GM23338 (cell line): ENCODE measurements around the gene ITPR2.

Source experiments
- EZH2 ChIP-seq: fragments of 200-600 bp; sonication (generic); IDR thresholded peaks from one replicate; pipeline ENCODE4 v1.8.0; 2017; ENCODE audit warnings: antibody characterized with exemption, mild to moderate bottlenecking, low read depth; ENCODE audit not compliant: unreplicated experiment
- POLR2AphosphoS5 ChIP-seq: IDR thresholded peaks from 2 replicates; pipeline ENCODE4 v1.6.1; 2016; ENCODE audit warnings: antibody characterized with exemption, low read depth
- TF ChIP-seq, protein P1 (sequence below): IDR thresholded peaks from 2 replicates; pipeline ENCODE4 v1.6.1; 2016; ENCODE audit warnings: antibody characterized with exemption

- TF ChIP-seq POLR2AphosphoS5 (no peak), EZH2 (no peak)
- TF ChIP-seq, protein P1, sequence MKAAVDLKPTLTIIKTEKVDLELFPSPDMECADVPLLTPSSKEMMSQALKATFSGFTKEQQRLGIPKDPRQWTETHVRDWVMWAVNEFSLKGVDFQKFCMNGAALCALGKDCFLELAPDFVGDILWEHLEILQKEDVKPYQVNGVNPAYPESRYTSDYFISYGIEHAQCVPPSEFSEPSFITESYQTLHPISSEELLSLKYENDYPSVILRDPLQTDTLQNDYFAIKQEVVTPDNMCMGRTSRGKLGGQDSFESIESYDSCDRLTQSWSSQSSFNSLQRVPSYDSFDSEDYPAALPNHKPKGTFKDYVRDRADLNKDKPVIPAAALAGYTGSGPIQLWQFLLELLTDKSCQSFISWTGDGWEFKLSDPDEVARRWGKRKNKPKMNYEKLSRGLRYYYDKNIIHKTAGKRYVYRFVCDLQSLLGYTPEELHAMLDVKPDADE = no peak
These were observed 91.3 kb downstream of the ITPR2 start for GRCh38 chr12:26741584-26742227.
